Gastrocnemius medialis (tissue), 4 donors: ENCODE data around the gene BMP4. TPM values are rescaled to one million over a fixed set of nuclear protein-coding genes. Genes with fewer than 3 reads are reported as not detected.

ENCODE experiments used
- ATAC-seq, 2 donors: fragments of 150-250 bp; one replicate each; pipeline ENCODE4 v1.9.1; 2016
- DNase-seq, 2 donors: peaks; one replicate each; pipeline ENCODE4 v3.0.0-alpha.2; 2019
- H3K27ac ChIP-seq, 4 donors: fragments of 200-600 bp; sonication (generic); 1 replicate in 1 of 4; 2 replicates in 3 of 4; pipeline ENCODE4 v1.5.1; 2016 to 2018; ENCODE audit warnings: mild to moderate bottlenecking in 2 of 4, moderate library complexity in 1 of 4
- H3K27me3 ChIP-seq, 3 donors: fragments of 200-600 bp; sonication (generic) in 2 of 3; 1 replicate in 1 of 3; 2 replicates in 2 of 3; pipeline versions ENCODE4 v1.5.1 to v1.6.0; 2016 to 2019; ENCODE audit warnings: mild to moderate bottlenecking in 1 of 3, moderate library complexity in 1 of 3
- H3K36me3 ChIP-seq, 2 donors: fragments of 200-600 bp; sonication (generic) in 1 of 2; one replicate each; pipeline ENCODE4 v1.5.1; 2017 to 2018
- H3K4me1 ChIP-seq, 2 donors: fragments of 200-600 bp; sonication (generic) in 1 of 2; one replicate each; pipeline ENCODE4 v1.5.1; 2016 to 2017; ENCODE audit warnings: mild to moderate bottlenecking in 2 of 2
- H3K4me3 ChIP-seq, 4 donors: fragments of 200-600 bp; sonication (generic) in 3 of 4; 1 replicate in 1 of 4; 2 replicates in 3 of 4; pipeline ENCODE4 v1.5.1; 2016 to 2019; ENCODE audit warnings: mild to moderate bottlenecking in 2 of 4
- H3K9me3 ChIP-seq, 3 donors: fragments of 200-600 bp; sonication (generic) in 2 of 3; 1 replicate in 1 of 3; 2 replicates in 2 of 3; pipeline ENCODE4 v1.5.1; 2016 to 2019
- POLR2A ChIP-seq, 2 donors: fragments of 450-650 bp; IDR thresholded peaks; one replicate each; pipeline ENCODE4 v1.6.1; 2017; ENCODE audit warnings: antibody characterized with exemption in 2 of 2, mild to moderate bottlenecking in 2 of 2, moderate library complexity in 2 of 2
- in situ Hi-C, 4 donors: fragments of 200-750 bp; cut with MboI; loops; one replicate each; pipeline versions ENCODE4 v1.15.0 to v1.8.0; 2017; ENCODE audit warnings: low sequenced_read_pairs in 4 of 4
- intact Hi-C: fragments of 100-400 bp; cut with DNase I; formaldehyde crosslinking; loops from one replicate; pipeline ENCODE4 v1.15.1; 2023; ENCODE audit warnings: low total_unique reads
- total RNA-seq, 4 donors: library from RNA; depleted of rRNA; stranded (reverse); fragments of >200 nt; gene quantifications; one replicate each; pipeline versions ENCODE4 v1.1.0 to v1.2.3, GENCODE V29; 2016
- TF ChIP-seq, protein P1 (sequence below), 5 experiments: fragments of 450-650 bp in 3 of 5; fragments of 200-600 bp in 2 of 5; sonication (generic) in 2 of 5; IDR thresholded peaks in 4 of 5; conservative IDR thresholded peaks in 1 of 5; 1 replicate in 4 of 5; 2 replicates in 1 of 5; pipeline ENCODE4 v1.5.1; 2016 to 2019; ENCODE audit warnings: antibody characterized with exemption in 5 of 5, mild to moderate bottlenecking in 3 of 5, moderate library complexity in 3 of 5

The BMP4 gene
- total RNA-seq, 4 donors from 2014 or later: 2.0 to 9.4 (median 7.6) TPM

DNA sequence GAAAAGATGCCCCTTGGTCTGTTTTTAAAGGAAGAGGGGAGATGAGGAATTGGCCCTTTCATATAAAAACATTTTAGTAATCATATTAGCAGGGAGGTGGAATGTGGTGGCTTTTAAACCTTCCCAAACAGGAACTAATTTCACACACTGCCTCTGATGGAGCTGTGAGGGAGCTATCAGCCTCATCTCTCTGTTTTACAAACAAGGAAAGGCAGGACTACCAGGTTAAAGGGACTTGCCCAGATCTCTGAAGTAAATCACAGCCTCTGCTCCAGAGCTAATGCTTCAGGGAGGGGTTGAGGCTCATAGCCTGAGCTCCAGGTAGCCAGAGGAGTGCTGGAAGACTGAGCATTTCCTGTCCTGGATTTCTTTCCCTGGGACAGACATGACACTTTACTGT lies 1.1 kb upstream of the BMP4 start:
- Histone ChIP-seq H3K27me3 (peaks cover 36 to 70% (median 37%) of the 10 kb centered on the region in 3 donors), H3K27ac (no peak overlapping the region), H3K4me3 (no peak overlapping the region), H3K36me3 (no peaks in the 10 kb centered on the region), H3K4me1 (peaks cover 3 to 24% of the 10 kb centered on the region in 2 donors), H3K9me3 (no peaks in the 10 kb centered on the region)
- no peak for ATAC-seq
- no peak for DNase-seq
- TF ChIP-seq POLR2A (IDR thresholded peaks at IDR 0.05): no peak
- TF ChIP-seq, protein P1, sequence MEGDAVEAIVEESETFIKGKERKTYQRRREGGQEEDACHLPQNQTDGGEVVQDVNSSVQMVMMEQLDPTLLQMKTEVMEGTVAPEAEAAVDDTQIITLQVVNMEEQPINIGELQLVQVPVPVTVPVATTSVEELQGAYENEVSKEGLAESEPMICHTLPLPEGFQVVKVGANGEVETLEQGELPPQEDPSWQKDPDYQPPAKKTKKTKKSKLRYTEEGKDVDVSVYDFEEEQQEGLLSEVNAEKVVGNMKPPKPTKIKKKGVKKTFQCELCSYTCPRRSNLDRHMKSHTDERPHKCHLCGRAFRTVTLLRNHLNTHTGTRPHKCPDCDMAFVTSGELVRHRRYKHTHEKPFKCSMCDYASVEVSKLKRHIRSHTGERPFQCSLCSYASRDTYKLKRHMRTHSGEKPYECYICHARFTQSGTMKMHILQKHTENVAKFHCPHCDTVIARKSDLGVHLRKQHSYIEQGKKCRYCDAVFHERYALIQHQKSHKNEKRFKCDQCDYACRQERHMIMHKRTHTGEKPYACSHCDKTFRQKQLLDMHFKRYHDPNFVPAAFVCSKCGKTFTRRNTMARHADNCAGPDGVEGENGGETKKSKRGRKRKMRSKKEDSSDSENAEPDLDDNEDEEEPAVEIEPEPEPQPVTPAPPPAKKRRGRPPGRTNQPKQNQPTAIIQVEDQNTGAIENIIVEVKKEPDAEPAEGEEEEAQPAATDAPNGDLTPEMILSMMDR (IDR thresholded peaks at IDR 0.05 in 4 of 5, conservative IDR thresholded peaks at IDR 0.05 in 1 of 5): no peak
- intact Hi-C loops: loop anchor here (10.0 kb wide), 5 partner anchors 63 to 423 kb away; no protein-coding TSS in a partner anchor
- in situ Hi-C loops: no loop called here

DNA sequence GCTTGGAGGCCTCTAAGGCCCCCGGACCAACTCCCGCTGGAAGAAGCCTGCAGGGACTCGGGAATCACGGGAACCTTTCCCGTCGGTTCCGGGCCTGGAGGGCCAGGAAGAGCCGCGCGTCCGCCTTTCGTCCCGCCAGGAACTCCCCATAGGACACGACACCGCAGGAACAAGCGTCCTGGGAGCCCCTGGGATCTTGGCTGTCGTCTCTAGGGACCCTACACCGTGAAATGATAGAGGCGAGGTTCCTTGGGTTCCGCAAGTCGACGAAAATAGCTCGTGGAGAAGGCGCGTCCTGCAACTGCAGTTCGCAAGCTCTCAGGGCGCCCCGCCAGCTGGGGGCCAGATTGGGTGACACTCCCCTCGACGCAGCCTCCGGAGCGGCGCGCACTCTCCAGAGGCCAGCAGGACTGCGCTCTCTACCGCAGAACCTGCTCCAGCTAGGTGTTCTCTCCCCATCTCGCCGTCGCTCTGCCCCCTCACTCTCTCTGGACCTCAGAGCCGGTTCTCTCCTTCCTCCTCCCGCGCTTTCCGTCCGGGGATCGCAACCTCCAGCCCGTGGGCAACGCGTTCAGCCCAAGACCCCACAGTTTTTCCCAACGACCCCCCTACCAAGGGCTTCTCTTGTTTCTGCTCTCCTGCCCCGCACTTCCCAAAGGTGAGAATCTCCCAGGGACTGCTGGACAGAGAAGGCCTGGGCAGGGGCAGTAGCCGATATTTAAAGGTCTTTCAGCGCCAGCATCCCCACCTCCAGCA lies 776 bp downstream of the BMP4 start:
- H3K4me3 ChIP-seq: peak overlapping the region; percentile 60 to 68 (median 66)
- DNase-seq (peak; percentile 23 to 63), ATAC-seq (peak in 1 of 2 donors; percentile 28)
- intact Hi-C loops (loop anchor here (10.0 kb wide), 5 partner anchors 61 to 421 kb away; no protein-coding TSS in a partner anchor), in situ Hi-C loops (no loop called here)
- peaks cover 41 to 72% (median 48%) of the 10 kb centered on the region in 3 donors for H3K27me3 ChIP-seq
- no peaks in the 10 kb centered on the region for H3K36me3 ChIP-seq
- H3K4me1 ChIP-seq: peaks cover 4 to 35% of the 10 kb centered on the region in 2 donors
- TF ChIP-seq POLR2A (IDR thresholded peaks at IDR 0.05): no peak
- TF ChIP-seq, protein P1 (IDR thresholded peaks at IDR 0.05 in 4 of 5, conservative IDR thresholded peaks at IDR 0.05 in 1 of 5): no peak
- no peaks in the 10 kb centered on the region for H3K9me3 ChIP-seq
- peak overlapping the region; percentile 77 to 84 (median 80) for H3K27ac ChIP-seq

DNA sequence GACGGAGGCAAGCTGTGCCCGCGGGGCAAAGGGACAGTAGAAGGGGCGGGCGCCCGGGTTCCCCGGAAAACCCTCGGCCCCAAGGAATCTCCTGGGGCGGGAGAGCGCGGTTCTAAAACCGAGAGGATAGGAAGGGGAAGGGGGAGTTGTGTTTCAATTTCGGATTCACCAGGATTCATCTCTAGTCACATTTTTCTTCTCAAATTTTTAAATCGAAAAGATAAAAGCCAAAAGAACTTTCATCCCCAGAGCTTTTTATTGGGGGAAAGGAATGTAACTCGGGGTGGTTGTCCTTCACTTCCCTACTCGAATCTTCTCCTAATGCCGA lies 1.4 kb downstream of the BMP4 start:
- peaks cover 43 to 73% (median 51%) of the 10 kb centered on the region in 3 donors for H3K27me3 ChIP-seq
- H3K27ac ChIP-seq: peak overlapping the region; percentile 77 to 84 (median 80)

DNA sequence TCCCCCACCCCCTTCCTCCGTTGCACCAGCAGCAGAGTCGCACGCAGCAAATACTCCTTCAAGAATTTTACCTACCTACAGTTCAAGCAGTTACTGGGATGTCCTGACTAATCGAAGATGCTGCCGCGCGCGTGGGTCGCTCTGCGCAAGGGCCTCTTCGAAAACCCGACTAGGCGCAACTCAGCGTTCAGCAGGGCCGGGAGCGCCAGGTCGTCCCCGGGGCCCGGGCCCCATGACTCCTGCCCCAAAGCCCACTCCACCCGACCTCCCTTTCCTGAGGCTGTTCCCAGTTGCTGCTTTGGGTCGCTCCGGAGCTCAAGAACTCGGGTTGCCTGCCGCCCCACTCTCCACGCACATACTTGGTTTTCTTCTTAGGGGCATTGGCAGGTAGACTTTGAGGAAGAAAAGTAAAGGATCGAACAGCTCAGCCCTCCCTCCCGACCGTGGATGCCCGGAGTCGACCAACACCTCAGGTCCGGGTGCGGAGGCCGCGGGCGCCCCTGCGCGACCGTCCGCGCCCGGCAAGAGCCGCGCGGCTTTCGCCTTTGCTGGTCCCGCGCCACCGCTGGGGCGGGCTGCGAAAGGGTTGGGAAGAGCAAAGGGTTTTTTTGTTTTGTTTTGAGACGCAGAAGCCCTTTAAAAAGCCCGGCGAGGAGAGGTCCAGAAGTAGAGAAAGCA lies 1.9 kb downstream of the BMP4 start:
- ATAC-seq (no peak), DNase-seq (no peak)
- Histone ChIP-seq H3K9me3 (no peaks in the 10 kb centered on the region), H3K27me3 (peaks cover 44 to 76% (median 54%) of the 10 kb centered on the region in 3 donors), H3K27ac (peak overlapping the region; percentile 77 to 84 (median 80)), H3K36me3 (no peaks in the 10 kb centered on the region), H3K4me3 (peak overlapping the region; percentile 60 to 68 (median 66)), H3K4me1 (peaks cover 4 to 35% of the 10 kb centered on the region in 2 donors)
- in situ Hi-C loops: no loop called here
- intact Hi-C loops: loop anchor here (10.0 kb wide), 5 partner anchors 60 to 420 kb away; no protein-coding TSS in a partner anchor
- TF ChIP-seq, protein P1 (IDR thresholded peaks at IDR 0.05 in 4 of 5, conservative IDR thresholded peaks at IDR 0.05 in 1 of 5): no peak
- TF ChIP-seq POLR2A (IDR thresholded peaks at IDR 0.05): no peak

More for the DNA sequence above, 1.4 kb downstream of the BMP4 start:
- in situ Hi-C loops (no loop called here), intact Hi-C loops (loop anchor here (10.0 kb wide), 5 partner anchors 60 to 420 kb away; no protein-coding TSS in a partner anchor)
- Histone ChIP-seq H3K4me1 (peaks cover 4 to 35% of the 10 kb centered on the region in 2 donors), H3K4me3 (peak overlapping the region; percentile 60 to 68 (median 66)), H3K9me3 (no peaks in the 10 kb centered on the region), H3K36me3 (no peaks in the 10 kb centered on the region)
- TF ChIP-seq, protein P1 (IDR thresholded peaks at IDR 0.05 in 4 of 5, conservative IDR thresholded peaks at IDR 0.05 in 1 of 5): no peak
- TF ChIP-seq POLR2A (IDR thresholded peaks at IDR 0.05): no peak
- no peak for DNase-seq
- no peak for ATAC-seq
